ENCODE measurements around the gene INPP4B.
"Not testable (repeated sequence)": the region's sequence is repeated elsewhere in the genome, so short reads cannot be mapped to it uniquely, and the experiment has no call there.

Gene INPP4B

DNA sequence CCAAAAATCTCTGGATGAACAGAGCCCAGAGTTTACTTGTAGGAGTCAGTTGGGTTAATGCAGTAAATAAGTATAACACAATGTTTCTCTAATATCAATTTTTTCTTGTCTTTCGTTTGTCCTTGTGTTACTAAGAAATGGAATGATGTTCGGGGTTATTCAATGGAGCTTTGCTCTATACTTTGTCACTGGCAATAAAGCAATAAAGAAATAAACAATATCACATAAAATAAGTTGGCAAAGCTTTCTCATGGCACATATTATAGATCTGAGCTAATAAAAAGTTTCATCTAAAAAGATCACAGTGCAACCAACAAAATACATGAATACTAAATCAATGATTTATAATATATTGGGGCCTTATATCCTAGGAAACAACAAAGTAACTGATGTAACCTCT lies 32.7 kb downstream of the INPP4B start:
- TF ChIP-seq, protein P1, sequence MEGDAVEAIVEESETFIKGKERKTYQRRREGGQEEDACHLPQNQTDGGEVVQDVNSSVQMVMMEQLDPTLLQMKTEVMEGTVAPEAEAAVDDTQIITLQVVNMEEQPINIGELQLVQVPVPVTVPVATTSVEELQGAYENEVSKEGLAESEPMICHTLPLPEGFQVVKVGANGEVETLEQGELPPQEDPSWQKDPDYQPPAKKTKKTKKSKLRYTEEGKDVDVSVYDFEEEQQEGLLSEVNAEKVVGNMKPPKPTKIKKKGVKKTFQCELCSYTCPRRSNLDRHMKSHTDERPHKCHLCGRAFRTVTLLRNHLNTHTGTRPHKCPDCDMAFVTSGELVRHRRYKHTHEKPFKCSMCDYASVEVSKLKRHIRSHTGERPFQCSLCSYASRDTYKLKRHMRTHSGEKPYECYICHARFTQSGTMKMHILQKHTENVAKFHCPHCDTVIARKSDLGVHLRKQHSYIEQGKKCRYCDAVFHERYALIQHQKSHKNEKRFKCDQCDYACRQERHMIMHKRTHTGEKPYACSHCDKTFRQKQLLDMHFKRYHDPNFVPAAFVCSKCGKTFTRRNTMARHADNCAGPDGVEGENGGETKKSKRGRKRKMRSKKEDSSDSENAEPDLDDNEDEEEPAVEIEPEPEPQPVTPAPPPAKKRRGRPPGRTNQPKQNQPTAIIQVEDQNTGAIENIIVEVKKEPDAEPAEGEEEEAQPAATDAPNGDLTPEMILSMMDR (IDR thresholded peaks at IDR 0.05; ENCODE audit: extremely low read depth, missing control alignments) = no peak
- DNase-seq (ENCODE audit: low spot score) = no peak

DNA sequence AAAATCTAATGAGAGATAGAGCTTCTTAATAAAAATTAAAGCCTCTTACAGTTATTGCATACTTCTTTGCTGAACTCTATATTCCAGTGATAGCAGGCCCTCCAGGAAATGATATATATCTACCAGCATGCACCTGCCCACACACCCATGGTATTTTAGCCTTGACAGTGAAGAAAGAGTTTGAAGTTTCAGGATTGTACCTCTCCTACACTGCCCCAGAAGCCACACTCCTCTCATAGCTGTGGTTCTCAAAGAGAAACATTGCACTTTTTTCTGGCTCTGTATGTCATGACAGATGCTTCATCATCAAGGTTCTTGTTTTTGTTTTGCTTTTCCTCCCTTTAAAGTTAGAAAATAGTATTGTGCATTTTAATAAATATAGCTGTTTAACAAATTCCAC lies 34.0 kb downstream of the INPP4B start:
- TF ChIP-seq, protein P1 (IDR thresholded peaks at IDR 0.05; ENCODE audit: extremely low read depth, missing control alignments) = no peak
- no peak for DNase-seq (ENCODE audit: low spot score)

DNA sequence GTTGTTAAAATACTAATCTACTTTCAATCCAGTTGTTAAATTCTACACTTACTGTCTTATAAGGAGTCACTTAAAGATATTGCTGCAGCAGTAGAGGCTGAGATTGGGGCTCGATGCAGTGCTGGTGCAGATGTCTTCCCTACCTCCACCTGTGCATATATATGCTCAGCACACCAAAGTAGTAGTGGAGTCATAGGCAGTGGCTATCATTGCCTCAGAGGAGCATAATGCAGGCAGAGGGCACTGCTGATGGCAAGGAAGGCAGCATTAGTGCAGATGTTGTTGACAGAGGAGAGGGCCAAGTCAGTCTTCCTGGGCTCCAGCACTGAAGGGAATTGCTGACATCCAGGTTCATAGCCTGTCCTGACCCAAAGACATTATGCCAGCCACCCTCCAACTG lies 35.1 kb downstream of the INPP4B start:
- DNase-seq (ENCODE audit: low spot score) = no peak
- TF ChIP-seq, protein P1 (IDR thresholded peaks at IDR 0.05; ENCODE audit: extremely low read depth, missing control alignments) = no peak

DNA sequence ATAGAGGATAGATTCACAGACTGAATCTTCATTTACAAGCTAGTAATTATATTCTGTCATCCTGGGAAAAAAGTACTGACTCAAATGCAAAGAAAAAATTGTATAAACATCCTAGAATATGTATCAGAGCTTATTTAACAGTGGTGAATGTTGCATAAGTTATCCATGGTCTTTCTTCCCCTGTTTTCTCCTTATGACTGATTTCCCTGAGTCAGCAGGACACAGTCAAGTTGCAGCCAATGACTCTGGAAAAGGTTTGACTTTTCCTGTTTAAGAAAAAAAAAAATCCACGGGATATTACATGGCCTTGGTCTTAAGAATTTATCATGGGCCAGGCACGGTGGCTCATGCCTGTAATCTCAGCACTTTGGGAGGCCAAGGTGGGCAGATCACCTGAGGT lies 36.5 kb downstream of the INPP4B start:
- TF ChIP-seq, protein P1 (IDR thresholded peaks at IDR 0.05; ENCODE audit: extremely low read depth, missing control alignments) = no peak
- no peak for DNase-seq (ENCODE audit: low spot score)

DNA sequence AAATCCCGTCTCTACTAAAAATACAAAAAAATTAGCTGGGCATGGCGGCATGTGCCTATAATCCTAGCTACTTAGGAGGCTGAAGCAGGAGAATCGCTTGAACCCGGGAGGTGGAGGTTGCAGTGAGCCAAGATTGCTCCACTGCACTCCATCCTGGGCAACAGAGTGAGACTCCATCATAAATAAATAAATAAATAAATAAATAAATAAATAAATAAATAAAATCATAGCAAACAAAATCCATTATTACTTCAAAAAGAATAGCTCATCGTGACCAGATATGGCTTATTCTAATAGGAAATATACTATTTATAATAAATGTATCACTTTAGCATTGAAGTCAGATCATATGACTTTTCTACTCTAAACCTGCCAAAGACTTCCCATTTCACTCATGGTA lies 42.2 kb downstream of the INPP4B start:
- DNase-seq (ENCODE audit: low spot score) = not testable (repeated sequence)

DNA sequence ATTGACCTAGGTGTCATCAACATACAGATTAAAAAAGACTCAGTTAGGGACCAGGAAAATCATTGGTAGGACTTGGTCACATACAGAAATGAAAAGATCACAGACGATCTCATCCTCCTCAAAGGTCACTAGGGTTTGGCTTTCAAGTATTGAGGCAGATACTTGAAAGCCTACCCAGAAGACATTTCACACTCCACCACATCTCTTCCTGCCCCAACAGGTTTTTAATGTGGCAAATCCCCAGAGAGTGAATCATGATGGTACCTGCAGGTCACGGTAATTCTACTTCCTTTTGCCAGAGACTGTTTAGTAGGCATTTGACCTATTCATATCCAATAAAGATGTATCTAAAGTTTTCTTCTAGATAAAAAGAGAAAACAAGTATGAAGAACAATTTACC lies 44.1 kb downstream of the INPP4B start:
- TF ChIP-seq, protein P1 (IDR thresholded peaks at IDR 0.05; ENCODE audit: extremely low read depth, missing control alignments) = no peak
- DNase-seq (ENCODE audit: low spot score) = no peak

DNA sequence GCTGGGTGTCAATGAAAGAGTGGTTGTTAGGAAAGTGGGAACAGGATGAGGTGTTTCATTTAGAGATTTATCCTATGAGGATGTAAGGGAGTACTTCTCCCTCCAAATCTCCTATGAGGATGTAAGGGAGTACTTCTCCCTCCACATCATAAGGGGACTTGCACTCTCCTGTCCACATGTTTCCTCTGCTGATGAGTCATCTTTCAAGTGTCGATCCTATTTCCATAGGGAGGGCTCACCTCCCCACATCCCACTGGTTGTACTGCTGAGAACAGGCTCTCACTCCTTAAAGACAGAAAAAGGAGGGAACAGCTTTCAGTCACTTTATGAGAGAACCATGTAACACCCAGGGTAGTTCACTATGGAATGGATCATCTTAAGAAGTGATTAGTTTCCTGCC lies 65.0 kb downstream of the INPP4B start:
- TF ChIP-seq, protein P1 (IDR thresholded peaks at IDR 0.05; ENCODE audit: extremely low read depth, missing control alignments) = no peak

DNA sequence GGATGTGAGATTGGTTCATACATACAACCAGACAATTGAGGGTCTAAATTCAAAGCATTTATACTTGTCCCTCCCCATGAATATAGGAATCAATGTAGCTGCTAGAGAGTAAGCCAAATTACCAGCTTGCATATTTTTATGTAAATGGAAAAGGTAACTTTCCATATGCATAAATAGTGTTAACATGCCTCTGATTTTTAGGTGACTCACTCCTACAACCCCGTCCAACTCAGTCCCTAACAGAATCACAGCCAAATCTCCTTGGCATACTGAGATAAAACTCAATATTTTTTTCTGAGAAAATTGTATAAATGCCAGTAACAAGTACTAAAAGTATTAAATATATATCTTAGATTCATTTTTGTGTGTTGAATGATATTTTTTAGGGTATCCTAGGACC lies 67.2 kb downstream of the INPP4B start:
- DNase-seq (ENCODE audit: low spot score) = no peak
- TF ChIP-seq, protein P1 (IDR thresholded peaks at IDR 0.05; ENCODE audit: extremely low read depth, missing control alignments) = no peak

More for the DNA sequence above, 65.0 kb downstream of the INPP4B start:
- DNase-seq (ENCODE audit: low spot score) = no peak

All from GM20000 (cell line).